ENCODE data around the gene REEP1. TPM values are rescaled to one million over a fixed set of nuclear protein-coding genes. Genes with fewer than 3 reads are reported as not detected.

The REEP1 gene
- total RNA-seq, 2 donors from 2014 or later, result 20.9 to 22.7 TPM

GRCh38 chr2:86172610-86173009 is 164.8 kb downstream of the REEP1 start:
- no peaks in the 10 kb centered on the region for H3K4me1 ChIP-seq (ENCODE audit: control insufficient read depth in 1 of 2, low read depth in 2 of 2)
- peaks cover 13% of the 10 kb centered on the region for H3K36me3 ChIP-seq
- no peak for ATAC-seq (ENCODE audit: insufficient number of reproducible peaks, low FRiP score, low read depth)
- H3K27ac ChIP-seq, result no peak overlapping the region
- H3K9me3 ChIP-seq, result no peaks in the 10 kb centered on the region
- DNase-seq (ENCODE audit: low spot score), result no peak
- H3K27me3 ChIP-seq (replicated peaks; ENCODE audit: insufficient read depth), result no peaks in the 10 kb centered on the region
- TF ChIP-seq CTCF (IDR thresholded peaks at IDR 0.05), result no peak
- no peak overlapping the region for H3K4me3 ChIP-seq

GRCh38 chr2:86171295-86171694 is 166.1 kb downstream of the REEP1 start:
- Histone ChIP-seq H3K36me3 (peaks cover 8% of the 10 kb centered on the region), H3K4me1 (ENCODE audit: control insufficient read depth in 1 of 2, low read depth in 2 of 2) (no peaks in the 10 kb centered on the region), H3K4me3 (no peak overlapping the region), H3K27me3 (replicated peaks; ENCODE audit: insufficient read depth) (no peaks in the 10 kb centered on the region), H3K27ac (no peak overlapping the region), H3K9me3 (no peaks in the 10 kb centered on the region)
- DNase-seq (ENCODE audit: low spot score) (no peak), ATAC-seq (ENCODE audit: insufficient number of reproducible peaks, low FRiP score, low read depth) (no peak)
- TF ChIP-seq CTCF (IDR thresholded peaks at IDR 0.05), result no peak

- Histone ChIP-seq H3K36me3 (peaks cover 8% of the 10 kb centered on the region), H3K4me1 (ENCODE audit: control insufficient read depth in 1 of 2, low read depth in 2 of 2) (no peaks in the 10 kb centered on the region), H3K27me3 (replicated peaks; ENCODE audit: insufficient read depth) (no peaks in the 10 kb centered on the region), H3K9me3 (no peaks in the 10 kb centered on the region), H3K27ac (no peak overlapping the region), H3K4me3 (no peak overlapping the region)
- no peak for TF ChIP-seq CTCF (IDR thresholded peaks at IDR 0.05)
- no peak for ATAC-seq (ENCODE audit: insufficient number of reproducible peaks, low FRiP score, low read depth)
- no peak for DNase-seq (ENCODE audit: low spot score)
These were observed 167.0 kb downstream of the REEP1 start for GRCh38 chr2:86170449-86170848.

Other genes starting within 250 kb of the REEP1 start
- gene POLR1A, start 231.7 kb downstream of the REEP1 start, total RNA-seq, result 10 to 100 TPM; 19.0 to 38.2 TPM
- 100 to 1,000 TPM in 1 of 2 donors, 10 to 100 TPM in 1; 70.7 to 129 TPM for gene PTCD3, start 231.4 kb downstream of the REEP1 start, total RNA-seq
- gene IMMT, start 142.2 kb downstream of the REEP1 start, total RNA-seq, result 10 to 100 TPM; 33.3 to 54.7 TPM
- gene MRPL35, start 138.2 kb downstream of the REEP1 start, total RNA-seq, result 10 to 100 TPM; 10.4 to 17.1 TPM
- 10 to 100 TPM; 41.7 to 74.6 TPM for gene KDM3A, start 103.7 kb upstream of the REEP1 start, total RNA-seq
- 100 to 1,000 TPM; 138 to 139 TPM for gene CHMP3, start 225.8 kb upstream of the REEP1 start, total RNA-seq